Stimulated activated CD4-positive, alpha-beta T cell treated with anti-CD3 and anti-CD28 coated beads, TNF-alpha, amount 100 ng/mL, for 4 hours (primary cell): Measurements from ENCODE around the gene SLC28A2.

Experiments
- DNase-seq, 3 experiments: peaks; one replicate each; pipeline ENCODE4 v3.0.0-alpha.2; 2020; ENCODE audit warnings: low read depth in 3 of 3

Gene SLC28A2

DNA sequence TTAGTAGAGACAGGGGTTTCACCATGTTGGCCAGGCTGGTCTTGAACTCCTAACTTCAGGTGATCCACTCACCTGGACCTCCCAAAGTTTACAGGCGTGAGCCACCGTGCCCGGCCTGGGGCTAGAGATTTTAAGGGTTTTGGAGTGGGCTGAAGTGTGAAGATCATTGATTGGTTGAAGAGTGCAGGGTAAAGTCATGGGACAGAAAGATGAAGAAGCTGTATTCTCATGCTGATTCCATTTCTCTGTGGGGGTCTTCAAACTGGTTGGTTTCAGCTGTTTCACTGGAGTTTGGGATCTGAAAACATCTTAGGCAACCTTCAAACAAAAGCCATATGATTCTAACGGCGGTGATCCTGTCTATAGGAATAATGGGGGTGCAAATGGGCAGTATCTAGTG, 74.2 kb downstream of the SLC28A2 start:
- DNase-seq = no peak

DNA sequence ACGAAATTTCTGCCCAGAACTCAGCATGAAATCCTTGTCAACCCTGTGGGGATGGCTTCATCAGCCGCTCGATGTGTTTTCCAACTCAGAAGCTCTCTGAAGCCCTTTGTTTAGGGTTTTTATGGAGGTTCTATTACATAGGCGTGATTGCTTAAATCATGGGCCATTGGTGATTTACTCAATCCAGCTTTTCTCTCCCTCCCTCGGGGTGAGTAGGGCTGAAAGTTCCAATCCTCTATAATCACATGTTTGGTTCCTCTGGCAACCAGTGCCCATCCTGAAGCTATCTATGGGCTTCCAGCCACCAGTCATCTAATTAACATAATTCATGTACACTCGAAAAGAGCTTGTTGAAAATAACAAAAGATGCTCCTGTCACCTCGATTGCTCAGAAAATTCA, 74.7 kb downstream of the SLC28A2 start:
- DNase-seq = no peak
